AG04450 (cell line): Measurements from ENCODE around the gene HSPBP1. TPM values are rescaled to one million over a fixed set of nuclear protein-coding genes. Genes with fewer than 3 reads are reported as not detected.

Experiments used
- CTCF ChIA-PET: fragments of 300-600, 350-600 bp; formaldehyde crosslinking; extraction: SDS; loops from one replicate; lab custom pipeline; 2022; ENCODE audit warnings: antibody characterized with exemption, inconsistent platforms; lab: Charles Lee
- POLR2A ChIA-PET: fragments of 350-600 bp; formaldehyde crosslinking; extraction: SDS; loops from one replicate; lab custom pipeline; 2021; ENCODE audit warnings: antibody characterized with exemption, inconsistent platforms; lab: Yijun Ruan, JAX
- DNase-seq: peaks from one replicate; pipeline ENCODE4 v3.0.0-alpha.2; 2011; ENCODE audit warnings: low read depth, low spot score
- H3K27ac ChIP-seq: one replicate; pipeline ENCODE4 v1.5.1; 2012; ENCODE audit warnings: low read depth, low read length, control low read depth
- H3K27me3 ChIP-seq: one replicate; pipeline ENCODE4 v1.6.0; 2012; ENCODE audit warnings: low read length; ENCODE audit not compliant: control insufficient read depth, insufficient read depth
- H3K4me3 ChIP-seq: 2 replicates; pipeline ENCODE4 v1.5.1; 2011; ENCODE audit warnings: mild to moderate bottlenecking, low read depth, low read length, control low read depth
- H3K9me3 ChIP-seq: 2 replicates; pipeline ENCODE4 v1.5.1; 2012; ENCODE audit warnings: low read length; ENCODE audit not compliant: control insufficient read depth, insufficient read depth
- polyA plus RNA-seq: library from polyadenylated mRNA; depleted of rRNA; stranded (reverse); fragments of >200 nt; gene quantifications from 2 replicates; pipeline ENCODE4 v1.2.3, GENCODE V29; 2011
- TF ChIP-seq, protein P1 (sequence below): IDR thresholded peaks from 2 replicates; pipeline ENCODE4 v1.5.1; 2011; ENCODE audit warnings: low read depth, low read length, control low read depth, inconsistent platforms

HSPBP1 gene
- polyA plus RNA-seq, 1 experiment: 18.5 TPM

DNA sequence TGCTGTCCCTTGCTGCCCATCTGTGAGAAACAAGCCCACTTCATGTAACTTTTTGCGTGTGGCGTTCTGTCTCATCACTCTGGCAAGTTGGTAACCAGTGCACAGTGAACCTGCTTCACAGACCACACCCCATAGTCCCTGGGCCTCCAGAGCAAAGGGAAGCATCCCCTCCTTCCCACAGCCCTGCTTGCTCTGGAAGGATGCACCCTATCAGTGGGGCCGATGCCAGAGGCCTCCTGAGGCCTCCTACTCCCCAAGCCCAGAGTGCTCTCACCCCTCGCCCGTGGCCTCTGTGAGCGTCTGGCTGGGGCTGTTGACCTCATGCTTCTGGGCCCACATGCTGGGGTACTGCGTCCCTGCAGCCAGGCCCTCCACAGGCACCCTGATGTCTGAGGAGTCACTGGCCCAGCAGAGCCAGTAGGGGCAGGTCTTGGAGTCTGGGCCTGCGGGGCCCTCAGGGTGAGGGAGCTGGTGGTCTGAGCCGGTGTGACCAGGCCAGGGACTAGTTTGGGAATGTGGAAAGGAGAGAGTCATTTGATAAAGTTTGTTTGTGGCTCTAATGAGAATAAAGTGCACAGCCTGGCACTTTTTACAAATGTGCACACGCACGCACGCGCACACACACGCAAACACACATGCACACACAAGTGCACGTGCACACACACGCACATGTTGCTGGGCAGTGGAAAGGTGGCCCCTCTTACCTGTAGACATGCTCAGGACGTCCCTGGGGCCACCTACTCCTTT, 56.4 kb downstream of the HSPBP1 start:
- no peaks in the 10 kb centered on the region for H3K27me3 ChIP-seq
- ChIA-PET CTCF (no interaction called here), POLR2A (no interaction called here)
- peaks cover 7% of the 10 kb centered on the region for H3K9me3 ChIP-seq
- DNase-seq: no peak
- H3K27ac ChIP-seq: no peak overlapping the region
- TF ChIP-seq, protein P1, sequence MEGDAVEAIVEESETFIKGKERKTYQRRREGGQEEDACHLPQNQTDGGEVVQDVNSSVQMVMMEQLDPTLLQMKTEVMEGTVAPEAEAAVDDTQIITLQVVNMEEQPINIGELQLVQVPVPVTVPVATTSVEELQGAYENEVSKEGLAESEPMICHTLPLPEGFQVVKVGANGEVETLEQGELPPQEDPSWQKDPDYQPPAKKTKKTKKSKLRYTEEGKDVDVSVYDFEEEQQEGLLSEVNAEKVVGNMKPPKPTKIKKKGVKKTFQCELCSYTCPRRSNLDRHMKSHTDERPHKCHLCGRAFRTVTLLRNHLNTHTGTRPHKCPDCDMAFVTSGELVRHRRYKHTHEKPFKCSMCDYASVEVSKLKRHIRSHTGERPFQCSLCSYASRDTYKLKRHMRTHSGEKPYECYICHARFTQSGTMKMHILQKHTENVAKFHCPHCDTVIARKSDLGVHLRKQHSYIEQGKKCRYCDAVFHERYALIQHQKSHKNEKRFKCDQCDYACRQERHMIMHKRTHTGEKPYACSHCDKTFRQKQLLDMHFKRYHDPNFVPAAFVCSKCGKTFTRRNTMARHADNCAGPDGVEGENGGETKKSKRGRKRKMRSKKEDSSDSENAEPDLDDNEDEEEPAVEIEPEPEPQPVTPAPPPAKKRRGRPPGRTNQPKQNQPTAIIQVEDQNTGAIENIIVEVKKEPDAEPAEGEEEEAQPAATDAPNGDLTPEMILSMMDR: no peak
- H3K4me3 ChIP-seq: no peak overlapping the region

DNA sequence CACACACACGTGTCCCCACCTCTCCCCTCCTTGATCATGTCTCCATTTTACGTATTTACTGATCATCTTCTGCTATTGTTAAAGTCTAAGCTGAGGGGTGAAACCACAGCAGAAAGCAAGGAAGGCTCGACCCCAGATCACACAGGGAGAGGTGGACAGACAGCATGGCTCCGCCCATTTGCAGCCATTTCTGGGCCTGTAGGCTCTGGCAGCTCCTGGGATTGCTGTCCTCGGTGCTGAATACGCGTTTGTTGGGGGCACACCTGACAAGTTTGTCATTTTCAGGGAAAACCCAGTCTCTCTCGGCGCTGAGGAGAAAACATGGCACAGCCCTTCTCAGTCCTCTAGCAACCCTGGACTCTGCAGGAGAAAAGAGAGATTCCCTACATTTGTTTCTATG, 59.4 kb downstream of the HSPBP1 start:
- H3K4me3 ChIP-seq: no peak overlapping the region
- TF ChIP-seq, protein P1: no peak
- ChIA-PET CTCF (no interaction called here), POLR2A (no interaction called here)
- H3K27me3 ChIP-seq: no peaks in the 10 kb centered on the region
- H3K9me3 ChIP-seq: peaks cover 7% of the 10 kb centered on the region
- no peak for DNase-seq
- no peak overlapping the region for H3K27ac ChIP-seq

DNA sequence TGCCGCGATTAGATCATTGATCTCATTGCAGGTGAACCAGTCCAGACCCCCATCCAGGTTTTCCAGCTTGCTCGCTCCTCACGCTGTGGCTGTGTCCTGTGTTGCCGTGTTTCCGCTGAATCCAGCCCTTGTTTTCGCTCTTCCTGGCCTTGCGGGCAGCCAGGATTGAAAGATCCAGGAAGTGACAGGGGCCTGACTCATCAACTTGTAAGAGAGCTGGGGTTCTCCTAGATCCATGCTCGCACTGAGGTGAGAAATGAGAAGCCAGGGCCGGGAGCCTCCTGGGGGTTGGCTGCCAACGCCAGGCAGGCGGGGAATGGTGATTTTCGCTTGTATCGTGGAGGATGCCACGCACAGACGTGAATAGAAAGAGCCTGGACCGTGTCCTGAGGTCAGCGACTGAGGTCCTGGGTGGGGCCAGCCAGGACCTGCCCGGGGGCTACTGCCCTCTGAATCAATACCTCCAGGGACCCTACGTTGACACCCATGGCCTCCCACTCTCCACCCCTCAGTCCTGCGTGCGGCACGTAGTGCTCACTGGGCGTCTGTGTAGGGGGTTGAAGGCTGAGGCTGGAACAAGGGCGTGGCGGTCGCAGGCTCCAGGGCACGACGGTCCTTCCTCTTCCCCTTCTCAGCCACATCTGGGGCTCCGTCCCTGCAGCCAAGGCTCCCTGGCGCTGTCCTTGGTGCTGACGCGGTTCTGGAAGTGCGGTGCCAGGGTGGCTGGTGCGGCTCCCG, 63.3 kb downstream of the HSPBP1 start:
- H3K9me3 ChIP-seq: peaks cover 22% of the 10 kb centered on the region
- POLR2A ChIA-PET: interaction anchor here (1.0 to 1.3 kb wide), 3 partner anchors 27 to 191 kb away, joined by 3 to 26 read pairs (median 6); partner anchors contain the start of genes PPP6R1 and UBE2S
- H3K27ac ChIP-seq: peak overlapping the region; percentile 89
- TF ChIP-seq, protein P1: peak; percentile 24
- no peaks in the 10 kb centered on the region for H3K27me3 ChIP-seq
- H3K4me3 ChIP-seq: peak overlapping the region; percentile 62
- peak; percentile 97 for DNase-seq
- CTCF ChIA-PET: no interaction called here

DNA sequence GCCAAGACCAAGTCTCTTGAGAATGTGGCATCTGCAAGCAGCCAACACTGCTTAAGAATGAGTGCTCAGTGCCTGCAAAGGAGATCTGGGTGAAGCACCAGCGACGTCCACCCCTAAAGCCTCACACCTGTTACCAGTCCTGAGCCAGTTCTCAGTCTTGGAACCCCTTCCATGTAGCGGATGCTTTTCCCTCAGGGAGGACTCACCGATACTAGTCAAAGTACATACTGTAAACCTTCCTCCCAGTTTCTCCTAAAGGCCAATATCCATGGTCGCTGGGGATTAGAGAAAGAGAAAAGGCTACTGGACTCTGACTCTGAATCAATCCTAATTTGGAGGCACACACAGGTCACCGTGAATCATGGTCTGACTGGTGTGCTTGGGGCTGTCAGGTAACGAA, 66.4 kb downstream of the HSPBP1 start:
- Histone ChIP-seq H3K27ac (no peak overlapping the region), H3K4me3 (no peak overlapping the region), H3K9me3 (peaks cover 15% of the 10 kb centered on the region), H3K27me3 (no peaks in the 10 kb centered on the region)
- CTCF ChIA-PET: no interaction called here
- no peak for DNase-seq
- POLR2A ChIA-PET: no interaction called here
- TF ChIP-seq, protein P1: no peak

DNA sequence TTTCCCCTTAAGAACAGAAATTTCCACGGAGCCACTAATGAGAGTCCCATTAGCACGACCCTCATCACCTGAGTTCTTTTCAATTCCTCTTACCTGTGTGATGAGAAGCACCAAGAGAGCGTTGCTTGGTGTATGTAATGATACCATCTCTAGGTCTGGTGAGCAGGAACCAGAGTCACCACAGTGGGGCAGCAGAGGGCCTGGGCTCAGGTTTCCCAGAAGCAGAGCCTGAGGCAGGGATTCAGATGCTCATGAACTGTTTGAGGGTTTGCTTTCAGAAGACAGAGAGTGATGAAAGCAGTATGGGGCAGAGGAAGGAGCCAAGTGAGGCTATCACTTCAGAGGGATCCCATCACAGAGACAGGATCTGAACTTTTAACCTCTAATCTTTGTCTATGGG, 67.5 kb downstream of the HSPBP1 start:
- no peak overlapping the region for H3K27ac ChIP-seq
- ChIA-PET POLR2A (no interaction called here), CTCF (no interaction called here)
- DNase-seq: no peak
- TF ChIP-seq, protein P1: no peak
- no peak overlapping the region for H3K4me3 ChIP-seq
- peaks cover 15% of the 10 kb centered on the region for H3K9me3 ChIP-seq
- H3K27me3 ChIP-seq: no peaks in the 10 kb centered on the region
